HG03342 (cell line): ENCODE measurements around the gene MYO16.

Source experiments
- ATAC-seq: cut with Tn5 transposase; IDR thresholded peaks from one replicate; pipeline ENCODE4 v1.9.1; 2021; ENCODE audit warnings: mild to moderate bottlenecking, moderate library complexity; ENCODE audit not compliant: unreplicated experiment

Gene MYO16

GRCh38 chr13:108662528-108662927, 33.1 kb downstream of the MYO16 start:
- ATAC-seq = no peak

- ATAC-seq = no peak
These were observed 34.3 kb downstream of the MYO16 start for GRCh38 chr13:108663710-108664109.

GRCh38 chr13:108667205-108667604, 37.8 kb downstream of the MYO16 start:
- no peak for ATAC-seq

GRCh38 chr13:108669381-108669780, 40.0 kb downstream of the MYO16 start:
- no peak for ATAC-seq

- no peak for ATAC-seq
These were observed 44.9 kb downstream of the MYO16 start for GRCh38 chr13:108674346-108674745.

GRCh38 chr13:108674771-108675170, 45.4 kb downstream of the MYO16 start:
- no peak for ATAC-seq

- no peak for ATAC-seq
These were observed 47.2 kb downstream of the MYO16 start for GRCh38 chr13:108676620-108677019.

GRCh38 chr13:108677806-108678205, 48.4 kb downstream of the MYO16 start:
- ATAC-seq = no peak

- no peak for ATAC-seq
These were observed 50.6 kb downstream of the MYO16 start for GRCh38 chr13:108680011-108680410.

- no peak for ATAC-seq
These were observed 52.7 kb downstream of the MYO16 start for GRCh38 chr13:108681986-108682575.

- no peak for ATAC-seq
These were observed 53.3 kb downstream of the MYO16 start for GRCh38 chr13:108682714-108683113.

GRCh38 chr13:108686027-108686426, 56.6 kb downstream of the MYO16 start:
- no peak for ATAC-seq

- ATAC-seq = no peak
These were observed 61.3 kb downstream of the MYO16 start for GRCh38 chr13:108690726-108691125.

- ATAC-seq = no peak
These were observed 71.2 kb downstream of the MYO16 start for GRCh38 chr13:108700422-108701170.

- ATAC-seq = no peak
These were observed 72.8 kb downstream of the MYO16 start for GRCh38 chr13:108702171-108702570.

- no peak for ATAC-seq
These were observed 75.6 kb downstream of the MYO16 start for GRCh38 chr13:108705031-108705430.

GRCh38 chr13:108707584-108707983, 78.2 kb downstream of the MYO16 start:
- ATAC-seq = no peak

- ATAC-seq = no peak
These were observed 79.5 kb downstream of the MYO16 start for GRCh38 chr13:108708921-108709320.

GRCh38 chr13:108711386-108711785, 82.0 kb downstream of the MYO16 start:
- no peak for ATAC-seq

GRCh38 chr13:108725471-108725870, 96.1 kb downstream of the MYO16 start:
- ATAC-seq = no peak

GRCh38 chr13:108728370-108728769, 99.0 kb downstream of the MYO16 start:
- ATAC-seq = no peak

- ATAC-seq = no peak
These were observed 103.7 kb downstream of the MYO16 start for GRCh38 chr13:108733022-108733560.
